NT2/D1 (cell line): Measurements from ENCODE around the gene KRTAP10-1.

Source experiments
- DNase-seq: peaks from one replicate; pipeline ENCODE4 v3.0.0-alpha.2; 2011; ENCODE audit warnings: low read depth, low spot score
- H3K27me3 ChIP-seq: 2 replicates; pipeline ENCODE4 v1.6.0; 2011; ENCODE audit warnings: mild to moderate bottlenecking; ENCODE audit not compliant: insufficient read length, insufficient read depth
- H3K36me3 ChIP-seq: 2 replicates; pipeline ENCODE4 v1.6.1; 2011; ENCODE audit warnings: mild to moderate bottlenecking, low read length, mixed read lengths; ENCODE audit not compliant: insufficient read depth, insufficient read length
- H3K4me1 ChIP-seq: 2 replicates; pipeline ENCODE4 v1.5.1; 2011; ENCODE audit not compliant: insufficient read depth, insufficient read length
- H3K4me3 ChIP-seq: 2 replicates; pipeline ENCODE4 v1.5.1; 2011; ENCODE audit warnings: low read depth; ENCODE audit not compliant: insufficient read length
- H3K9ac ChIP-seq: 2 replicates; pipeline ENCODE4 v1.6.0; 2011; ENCODE audit warnings: low read depth; ENCODE audit not compliant: insufficient read length
- H3K9me3 ChIP-seq: 2 replicates; pipeline ENCODE4 v1.5.1; 2011; ENCODE audit warnings: mild to moderate bottlenecking, low read length; ENCODE audit not compliant: insufficient read depth
- SUZ12 ChIP-seq: IDR thresholded peaks from 2 replicates; pipeline ENCODE4 v1.6.1; 2011; ENCODE audit not compliant: insufficient read length, insufficient read depth; ENCODE audit errors: extremely low read depth
- YY1 ChIP-seq: IDR thresholded peaks from 2 replicates; pipeline ENCODE4 v1.6.1; 2011; ENCODE audit not compliant: insufficient read length, insufficient read depth
- ZNF274 ChIP-seq: IDR thresholded peaks from 2 replicates; pipeline ENCODE4 v1.6.1; 2011; ENCODE audit warnings: mild to moderate bottlenecking, low read depth, low read length

KRTAP10-1 gene

GRCh38 chr21:44527983-44528633 is 11.9 kb downstream of the KRTAP10-1 start:
- Histone ChIP-seq H3K27me3 (peaks cover 2% of the 10 kb centered on the region), H3K36me3 (no peaks in the 10 kb centered on the region)
- TF ChIP-seq SUZ12 (no peak), YY1 (no peak), ZNF274 (no peak)

DNA sequence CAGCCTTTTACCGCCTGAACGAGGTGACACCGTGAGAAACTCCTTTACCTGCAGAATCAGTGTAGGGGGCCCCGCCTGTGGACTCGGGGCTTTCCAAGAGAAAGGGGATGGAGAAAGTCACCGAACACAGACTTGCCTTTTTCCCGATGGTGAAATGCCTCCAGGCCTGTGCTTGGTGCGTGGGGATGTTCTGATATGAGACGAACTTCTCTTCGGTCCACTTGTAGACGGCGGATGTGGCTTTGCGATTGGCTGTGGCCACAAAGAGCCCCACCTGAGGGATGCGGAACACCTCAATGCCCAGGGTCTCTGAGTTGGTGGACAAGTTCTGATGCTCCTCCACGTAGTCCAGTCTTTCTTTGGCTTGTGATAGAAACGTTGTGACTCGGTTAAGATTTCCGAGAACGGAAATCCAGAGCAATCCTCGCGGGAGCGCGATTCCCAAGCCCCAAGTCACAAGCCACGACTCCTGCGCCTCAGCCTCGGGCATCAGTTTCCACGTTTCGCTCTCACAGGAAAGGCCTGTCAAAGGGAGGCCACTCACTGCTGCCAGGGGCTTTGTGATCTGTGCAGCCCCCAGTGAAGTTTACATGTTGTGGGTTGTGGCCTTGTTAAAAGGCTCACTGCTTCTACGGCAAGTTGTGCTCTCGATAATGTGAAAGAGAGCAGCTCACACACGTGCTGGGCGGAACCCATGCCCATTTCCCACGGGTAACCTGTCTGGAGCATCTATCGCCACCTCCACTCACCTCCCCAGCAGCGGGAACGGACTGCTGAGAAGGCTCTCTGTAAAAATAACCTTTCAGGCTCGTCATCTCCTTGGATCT is 12.6 kb downstream of the KRTAP10-1 start:
- TF ChIP-seq YY1: no peak
- TF ChIP-seq ZNF274: no peak
- no peak for TF ChIP-seq SUZ12
- Histone ChIP-seq H3K36me3 (no peaks in the 10 kb centered on the region), H3K9me3 (no peaks in the 10 kb centered on the region), H3K27me3 (peaks cover 2% of the 10 kb centered on the region), H3K4me3 (no peak overlapping the region), H3K9ac (no peak overlapping the region), H3K4me1 (no peaks in the 10 kb centered on the region)
- no peak for DNase-seq

More at GRCh38 chr21:44527983-44528633, 11.9 kb downstream of the KRTAP10-1 start:
- no peak overlapping the region for H3K9ac ChIP-seq
- DNase-seq: no peak
- no peaks in the 10 kb centered on the region for H3K9me3 ChIP-seq
- H3K4me1 ChIP-seq: no peaks in the 10 kb centered on the region
- H3K4me3 ChIP-seq: no peak overlapping the region

DNA sequence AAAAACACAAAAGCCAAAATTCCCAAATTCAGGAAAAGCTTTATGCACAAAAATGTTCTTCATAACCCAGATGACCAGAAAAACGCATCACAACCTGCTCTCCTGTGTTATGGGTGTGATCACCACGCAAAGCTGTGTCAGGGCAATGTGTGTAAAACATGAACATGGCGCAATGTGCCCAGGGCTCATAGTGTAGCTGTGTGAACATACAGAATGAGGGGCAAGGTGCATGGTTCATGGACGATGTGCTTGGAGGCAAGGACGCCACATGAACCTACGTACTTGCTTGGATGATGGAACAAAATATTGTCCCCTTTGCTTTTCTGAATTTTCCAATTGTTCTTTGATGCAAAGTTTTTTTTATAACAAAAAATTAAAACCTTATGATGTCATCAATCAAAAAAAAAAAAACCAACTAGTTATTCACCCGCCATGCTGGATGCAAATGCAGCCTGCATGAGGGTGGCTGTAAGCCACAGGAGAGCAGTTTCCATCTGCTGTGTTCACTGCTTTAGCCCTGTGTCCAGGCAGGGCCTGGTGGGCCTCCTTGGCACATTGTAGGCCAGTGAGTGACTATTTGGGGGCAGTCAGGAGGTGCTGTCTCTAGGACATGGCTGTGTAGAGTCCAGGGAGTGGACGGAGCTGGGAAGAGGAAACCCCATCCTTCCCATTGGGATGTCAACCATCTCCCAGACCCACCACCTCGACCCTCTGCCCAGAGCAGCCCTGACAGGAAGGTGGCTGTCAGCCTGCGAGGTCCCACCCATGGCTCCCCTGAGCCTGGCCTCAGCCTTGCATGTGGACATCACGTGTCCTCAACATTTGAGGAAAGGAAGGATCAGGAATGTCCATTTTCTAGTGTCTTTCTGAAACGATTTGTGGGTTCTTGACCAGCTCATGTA is 13.6 kb downstream of the KRTAP10-1 start:
- Histone ChIP-seq H3K9me3 (no peaks in the 10 kb centered on the region), H3K36me3 (no peaks in the 10 kb centered on the region), H3K27me3 (peaks cover 2% of the 10 kb centered on the region), H3K9ac (no peak overlapping the region), H3K4me3 (no peak overlapping the region), H3K4me1 (no peaks in the 10 kb centered on the region)
- no peak for DNase-seq
- no peak for TF ChIP-seq ZNF274
- TF ChIP-seq SUZ12: no peak
- TF ChIP-seq YY1: no peak

DNA sequence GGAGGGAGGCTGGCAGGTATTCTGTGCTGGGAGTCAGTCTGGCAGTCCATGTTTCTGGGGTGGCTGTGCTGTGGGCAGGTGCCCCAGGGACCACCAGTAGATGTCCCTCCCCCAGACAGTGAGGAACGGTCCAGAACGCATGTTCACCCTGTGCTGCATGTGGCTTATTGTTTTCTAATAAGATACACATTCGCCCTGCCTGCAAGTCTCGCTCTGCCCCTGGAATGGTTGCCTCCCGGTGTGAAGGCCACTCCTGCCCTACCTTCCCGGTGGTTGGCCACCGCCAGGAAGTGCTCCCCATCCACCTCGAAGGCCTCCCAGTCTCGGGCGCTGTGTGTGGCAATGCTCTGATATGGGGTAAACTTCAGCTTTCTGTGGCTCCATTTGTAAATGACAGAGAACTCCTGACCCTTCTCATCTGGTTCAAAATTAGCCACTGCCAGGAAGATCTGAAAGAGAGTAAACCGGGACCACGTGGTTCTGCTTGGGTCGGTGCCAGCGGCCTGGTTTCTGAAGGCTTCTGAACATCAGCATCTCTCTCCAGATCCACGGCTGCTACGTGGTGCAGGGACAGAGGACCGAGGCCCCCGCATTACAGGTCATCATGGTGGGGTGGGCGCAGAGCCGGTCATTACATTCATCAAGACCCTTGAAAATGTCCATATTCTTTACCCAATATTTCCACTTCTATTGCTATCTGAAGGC is 14.5 kb downstream of the KRTAP10-1 start:
- Histone ChIP-seq H3K9ac (no peak overlapping the region), H3K27me3 (peaks cover 2% of the 10 kb centered on the region), H3K4me1 (no peaks in the 10 kb centered on the region), H3K4me3 (no peak overlapping the region), H3K36me3 (no peaks in the 10 kb centered on the region), H3K9me3 (no peaks in the 10 kb centered on the region)
- no peak for TF ChIP-seq ZNF274
- no peak for TF ChIP-seq SUZ12
- no peak for TF ChIP-seq YY1
- no peak for DNase-seq

GRCh38 chr21:44524414-44525371 is 15.3 kb downstream of the KRTAP10-1 start:
- DNase-seq: no peak
- peaks cover 7% of the 10 kb centered on the region for H3K4me1 ChIP-seq

More at GRCh38 chr21:44524414-44525371, 15.3 kb downstream of the KRTAP10-1 start:
- no peak overlapping the region for H3K9ac ChIP-seq
- H3K9me3 ChIP-seq: 0 out of 2 replicates have a peak, but pooled peaks cover under 1% of the 10 kb centered on the region
- no peaks in the 10 kb centered on the region for H3K36me3 ChIP-seq
- no peak overlapping the region for H3K4me3 ChIP-seq
- TF ChIP-seq ZNF274 (no peak), YY1 (no peak), SUZ12 (no peak)
- H3K27me3 ChIP-seq: peaks cover 2% of the 10 kb centered on the region
